Activated T-cell treated with anti-CD3 and anti-CD28 coated beads, Interleukin-2, amount 50 U/mL, for 24 hours (primary cell): ENCODE data around the gene SLC22A7.
A peak's percentile ranks its signal among the peaks of the same experiment; 100 is the strongest.

ENCODE experiments used
- DNase-seq: peaks from one replicate; pipeline ENCODE4 v3.0.0-alpha.2; 2020
- H3K27ac Mint-ChIP-seq: 2 replicates; pipeline ENCODE4 v1.8.0; 2020; ENCODE audit warnings: mild to moderate bottlenecking, mixed read lengths
- H3K27me3 Mint-ChIP-seq: 2 replicates; pipeline ENCODE4 v1.8.0; 2020; ENCODE audit warnings: mixed read lengths
- H3K36me3 Mint-ChIP-seq: 2 replicates; pipeline ENCODE4 v1.8.0; 2020; ENCODE audit warnings: low read depth, mixed read lengths
- H3K4me1 Mint-ChIP-seq: 2 replicates; pipeline ENCODE4 v1.8.0; 2020; ENCODE audit warnings: low read depth, mixed read lengths
- H3K4me3 Mint-ChIP-seq: 2 replicates; pipeline ENCODE4 v1.8.0; 2020; ENCODE audit warnings: mild to moderate bottlenecking, moderate library complexity, mixed read lengths
- H3K9me3 Mint-ChIP-seq: 2 replicates; pipeline ENCODE4 v1.8.0; 2020; ENCODE audit warnings: mixed read lengths

SLC22A7 gene, protein sequence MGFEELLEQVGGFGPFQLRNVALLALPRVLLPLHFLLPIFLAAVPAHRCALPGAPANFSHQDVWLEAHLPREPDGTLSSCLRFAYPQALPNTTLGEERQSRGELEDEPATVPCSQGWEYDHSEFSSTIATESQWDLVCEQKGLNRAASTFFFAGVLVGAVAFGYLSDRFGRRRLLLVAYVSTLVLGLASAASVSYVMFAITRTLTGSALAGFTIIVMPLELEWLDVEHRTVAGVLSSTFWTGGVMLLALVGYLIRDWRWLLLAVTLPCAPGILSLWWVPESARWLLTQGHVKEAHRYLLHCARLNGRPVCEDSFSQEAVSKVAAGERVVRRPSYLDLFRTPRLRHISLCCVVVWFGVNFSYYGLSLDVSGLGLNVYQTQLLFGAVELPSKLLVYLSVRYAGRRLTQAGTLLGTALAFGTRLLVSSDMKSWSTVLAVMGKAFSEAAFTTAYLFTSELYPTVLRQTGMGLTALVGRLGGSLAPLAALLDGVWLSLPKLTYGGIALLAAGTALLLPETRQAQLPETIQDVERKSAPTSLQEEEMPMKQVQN

GRCh38 chr6:43297644-43298564 lies at the start of gene SLC22A7:
Gene SLC22A7 (plus strand): TSS chr6:43298260. CDS start chr6:43298359, 99 bp downstream.
- DNase-seq: no peak
- Mint-ChIP-seq H3K9me3 (no peaks in the 10 kb centered on the region), H3K4me3 (no peak within 1 kb of the TSS), H3K27me3 (peaks cover 6% of the 10 kb centered on the region), H3K36me3 (no peaks in the 10 kb centered on the region), H3K27ac (no peak within 1 kb of the TSS), H3K4me1 (no peaks in the 10 kb centered on the region)

DNA sequence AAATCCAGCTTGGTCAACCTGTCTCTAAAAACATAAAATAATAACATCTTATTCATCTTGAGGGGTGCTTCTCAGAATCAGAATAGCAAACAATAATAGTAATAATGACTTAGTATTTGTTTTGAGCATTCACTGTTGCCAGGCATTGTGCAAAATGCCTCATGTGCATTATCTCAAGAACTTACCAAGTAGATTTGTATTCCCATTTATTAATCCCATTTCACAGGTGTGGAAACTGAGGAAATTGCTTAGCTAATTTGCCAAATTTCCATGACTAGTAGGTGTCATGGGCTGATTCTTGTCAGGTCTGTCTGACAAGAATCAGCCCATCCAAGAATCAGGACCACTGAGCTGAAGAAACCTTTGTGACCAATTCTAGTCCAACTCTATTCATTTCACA lies 49.3 kb upstream of the SLC22A7 start:
- Mint-ChIP-seq H3K9me3 (no peaks in the 10 kb centered on the region), H3K27ac (no peak overlapping the region), H3K27me3 (peaks cover 28% of the 10 kb centered on the region), H3K36me3 (no peaks in the 10 kb centered on the region), H3K4me3 (no peak overlapping the region), H3K4me1 (peaks cover 35% of the 10 kb centered on the region)
- DNase-seq: no peak

- Mint-ChIP-seq H3K27ac (no peak overlapping the region), H3K4me1 (peaks cover 41% of the 10 kb centered on the region), H3K4me3 (no peak overlapping the region), H3K27me3 (peaks cover 32% of the 10 kb centered on the region), H3K36me3 (no peaks in the 10 kb centered on the region), H3K9me3 (no peaks in the 10 kb centered on the region)
- DNase-seq: no peak
These were observed 47.1 kb upstream of the SLC22A7 start for GRCh38 chr6:43250992-43251373.

DNA sequence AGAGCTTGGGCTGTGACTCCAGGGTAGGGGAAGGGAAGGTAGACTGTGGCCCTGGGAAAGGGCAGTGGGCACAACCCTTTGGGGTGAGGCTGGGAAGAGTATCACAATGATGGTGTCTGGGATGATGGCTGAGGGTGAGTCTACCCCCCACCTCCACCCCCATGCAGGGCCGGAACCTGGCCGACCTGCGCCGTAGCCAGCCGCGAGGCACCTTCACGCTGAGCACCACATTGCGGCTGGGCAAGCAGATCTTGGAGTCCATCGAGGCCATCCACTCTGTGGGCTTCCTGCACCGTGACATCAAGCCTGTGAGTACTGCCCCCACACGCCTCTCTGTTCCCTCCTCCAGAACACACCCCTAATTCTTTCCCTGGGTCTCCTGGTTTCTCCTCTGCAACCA lies 44.7 kb upstream of the SLC22A7 start:
- Mint-ChIP-seq H3K4me3 (no peak overlapping the region), H3K4me1 (peaks cover 33% of the 10 kb centered on the region), H3K36me3 (no peaks in the 10 kb centered on the region), H3K9me3 (no peaks in the 10 kb centered on the region), H3K27ac (no peak overlapping the region), H3K27me3 (peaks cover 32% of the 10 kb centered on the region)
- no peak for DNase-seq

DNA sequence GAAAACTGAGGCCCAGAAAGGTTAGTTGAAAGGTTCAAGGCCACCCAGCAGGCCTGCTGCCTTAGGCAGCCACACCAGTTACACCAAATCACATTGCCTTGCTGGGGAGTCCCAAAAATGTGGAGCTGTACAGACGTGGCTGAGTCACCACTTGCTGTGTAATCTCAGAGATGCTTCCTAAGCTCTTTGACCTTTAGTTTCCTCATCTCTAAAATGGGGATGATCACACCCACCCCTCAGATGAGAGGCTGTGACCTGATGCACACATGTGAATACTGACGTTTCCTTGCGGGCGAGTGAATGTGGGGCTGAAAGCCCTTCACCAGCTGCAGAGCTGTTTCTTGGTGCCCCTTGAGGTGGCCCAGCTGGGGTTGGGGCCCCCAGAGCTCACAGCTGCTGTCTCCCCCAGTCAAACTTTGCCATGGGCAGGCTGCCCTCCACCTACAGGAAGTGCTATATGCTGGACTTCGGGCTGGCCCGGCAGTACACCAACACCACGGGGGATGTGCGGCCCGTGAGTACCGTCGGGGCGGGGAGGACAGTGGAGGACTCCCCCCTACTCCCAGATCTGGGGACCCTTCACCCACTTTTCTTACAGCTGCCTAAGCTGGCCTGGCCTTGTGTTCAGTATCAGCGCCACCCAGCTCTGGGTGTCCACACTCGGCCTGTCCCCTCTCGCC lies 43.8 kb upstream of the SLC22A7 start:
- Mint-ChIP-seq H3K9me3 (no peaks in the 10 kb centered on the region), H3K27ac (peak overlapping the region; percentile 23), H3K27me3 (peaks cover 32% of the 10 kb centered on the region), H3K4me3 (no peak overlapping the region), H3K4me1 (peaks cover 33% of the 10 kb centered on the region), H3K36me3 (no peaks in the 10 kb centered on the region)
- DNase-seq: no peak

GRCh38 chr6:43254846-43255245 lies 43.2 kb upstream of the SLC22A7 start:
- Mint-ChIP-seq H3K4me3 (no peak overlapping the region), H3K9me3 (no peaks in the 10 kb centered on the region), H3K36me3 (no peaks in the 10 kb centered on the region), H3K27me3 (peaks cover 32% of the 10 kb centered on the region), H3K4me1 (peaks cover 33% of the 10 kb centered on the region), H3K27ac (no peak overlapping the region)
- DNase-seq: no peak

DNA sequence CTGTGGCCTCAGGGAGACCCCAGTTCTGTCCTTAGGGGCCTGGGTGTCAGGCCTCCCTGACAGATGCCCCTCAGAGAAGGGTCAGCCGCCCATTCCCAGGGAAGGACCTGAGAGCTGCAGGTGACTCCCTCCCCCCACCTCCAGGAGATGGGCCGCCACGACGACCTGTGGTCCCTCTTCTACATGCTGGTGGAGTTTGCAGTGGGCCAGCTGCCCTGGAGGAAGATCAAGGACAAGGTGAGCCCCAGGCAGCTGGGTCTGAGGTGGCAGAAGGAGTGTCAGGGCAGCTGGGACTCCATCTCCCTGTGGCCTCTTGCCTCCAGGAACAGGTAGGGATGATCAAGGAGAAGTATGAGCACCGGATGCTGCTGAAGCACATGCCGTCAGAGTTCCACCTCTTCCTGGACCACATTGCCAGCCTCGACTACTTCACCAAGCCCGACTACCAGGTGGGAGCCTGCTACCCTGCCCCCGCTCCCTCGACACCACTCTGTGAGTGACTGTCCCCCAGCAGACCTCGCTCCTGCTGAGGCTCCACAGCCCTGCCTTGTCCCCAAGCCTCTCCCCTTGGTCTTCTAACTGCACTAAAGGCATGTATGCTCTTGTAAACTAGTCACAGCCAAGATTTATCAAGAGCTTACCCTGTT lies 42.5 kb upstream of the SLC22A7 start:
- no peak for DNase-seq
- H3K36me3 Mint-ChIP-seq: no peaks in the 10 kb centered on the region

DNA sequence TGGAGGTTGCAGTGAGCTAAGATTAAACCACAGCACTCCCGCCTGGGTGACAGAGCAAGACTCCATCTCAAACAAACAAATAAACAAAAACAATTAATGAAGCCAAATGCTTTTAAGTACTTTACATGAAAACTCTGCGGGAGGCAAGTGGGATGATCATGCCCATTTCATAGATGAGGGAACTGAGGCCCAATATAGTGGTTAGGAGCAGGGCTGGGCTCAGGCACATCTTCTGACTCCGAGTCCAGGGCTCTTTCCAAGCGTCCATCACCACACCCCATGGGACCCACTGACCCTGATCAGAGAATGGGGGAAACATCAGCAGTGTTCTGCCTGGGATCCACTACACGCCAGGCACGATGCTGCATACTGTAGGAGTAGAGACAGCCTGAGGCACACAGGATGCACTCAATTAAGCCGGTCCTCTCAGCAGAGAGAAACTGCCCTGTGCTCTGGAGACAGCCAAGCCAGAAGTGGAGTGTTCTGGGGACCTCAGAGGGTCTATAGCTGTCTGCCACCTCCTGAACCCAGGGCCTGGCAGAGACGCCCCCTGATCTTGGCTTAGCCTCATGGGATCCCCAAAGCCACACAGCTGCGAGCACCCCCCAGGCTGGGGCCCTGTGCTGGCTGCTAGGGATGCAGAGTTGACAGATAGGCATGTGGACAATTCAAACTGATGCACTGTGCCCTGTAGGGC lies 41.2 kb upstream of the SLC22A7 start:
- Mint-ChIP-seq H3K36me3 (no peaks in the 10 kb centered on the region), H3K9me3 (no peaks in the 10 kb centered on the region), H3K27ac (no peak overlapping the region), H3K27me3 (peaks cover 19% of the 10 kb centered on the region), H3K4me3 (no peak overlapping the region), H3K4me1 (peaks cover 20% of the 10 kb centered on the region)
- no peak for DNase-seq

More for the DNA sequence above, 42.5 kb upstream of the SLC22A7 start:
- peaks cover 33% of the 10 kb centered on the region for H3K4me1 Mint-ChIP-seq
- H3K9me3 Mint-ChIP-seq: no peaks in the 10 kb centered on the region
- H3K27ac Mint-ChIP-seq: no peak overlapping the region
- H3K4me3 Mint-ChIP-seq: no peak overlapping the region
- H3K27me3 Mint-ChIP-seq: peaks cover 32% of the 10 kb centered on the region

- Mint-ChIP-seq H3K4me1 (peaks cover 20% of the 10 kb centered on the region), H3K27me3 (peaks cover 15% of the 10 kb centered on the region), H3K36me3 (no peaks in the 10 kb centered on the region), H3K27ac (no peak overlapping the region), H3K4me3 (no peak overlapping the region), H3K9me3 (no peaks in the 10 kb centered on the region)
- no peak for DNase-seq
These were observed 40.5 kb upstream of the SLC22A7 start for GRCh38 chr6:43257367-43258145.

DNA sequence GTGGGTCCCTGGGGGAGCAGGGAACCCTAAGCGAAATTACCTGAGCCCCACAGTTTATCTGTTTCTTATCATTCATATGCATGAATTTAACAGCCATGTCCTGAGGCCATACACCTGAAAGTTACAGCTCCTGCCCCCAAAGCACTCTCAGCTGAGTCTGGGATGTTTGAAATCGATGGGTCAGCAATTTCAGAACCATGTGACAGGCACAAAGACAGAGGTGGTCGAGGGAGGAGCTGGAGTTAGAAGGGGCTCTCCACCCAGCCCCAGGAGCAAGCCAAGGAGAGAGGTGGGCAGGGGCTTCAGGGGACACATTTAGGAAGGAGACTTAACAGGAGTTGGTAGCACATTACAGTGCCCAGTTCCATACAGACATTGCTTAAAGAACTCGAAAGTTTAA lies 39.9 kb upstream of the SLC22A7 start:
- DNase-seq: no peak
- H3K4me1 Mint-ChIP-seq: peaks cover 18% of the 10 kb centered on the region
- H3K27me3 Mint-ChIP-seq: peaks cover 8% of the 10 kb centered on the region
- H3K9me3 Mint-ChIP-seq: no peaks in the 10 kb centered on the region
- H3K4me3 Mint-ChIP-seq: no peak overlapping the region
- no peak overlapping the region for H3K27ac Mint-ChIP-seq
- H3K36me3 Mint-ChIP-seq: no peaks in the 10 kb centered on the region

- Mint-ChIP-seq H3K27ac (no peak overlapping the region), H3K4me3 (no peak overlapping the region), H3K4me1 (peaks cover 13% of the 10 kb centered on the region), H3K36me3 (no peaks in the 10 kb centered on the region), H3K27me3 (peaks cover 5% of the 10 kb centered on the region), H3K9me3 (no peaks in the 10 kb centered on the region)
- no peak for DNase-seq
These were observed 39.0 kb upstream of the SLC22A7 start for GRCh38 chr6:43258807-43259686.

DNA sequence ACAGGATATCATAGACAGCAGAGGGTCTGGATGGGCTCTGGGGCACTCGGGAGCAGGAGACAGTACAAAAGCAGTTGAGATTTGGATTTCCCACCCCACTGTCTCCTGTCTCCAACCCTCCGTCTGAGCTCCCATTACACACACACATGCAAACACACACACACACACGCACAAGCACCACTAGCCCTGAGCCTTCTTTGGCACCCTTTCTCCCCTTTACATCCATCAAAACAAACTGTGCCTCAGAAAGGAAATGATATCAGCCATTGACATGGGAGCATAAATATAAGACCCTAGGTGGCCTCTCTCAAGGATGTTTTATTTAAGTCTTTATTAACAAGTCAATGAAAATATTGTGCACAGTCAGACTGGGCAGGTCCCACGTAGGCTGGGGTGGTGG lies 37.3 kb upstream of the SLC22A7 start:
- H3K4me3 Mint-ChIP-seq: no peak overlapping the region
- peaks cover 9% of the 10 kb centered on the region for H3K4me1 Mint-ChIP-seq
- H3K9me3 Mint-ChIP-seq: no peaks in the 10 kb centered on the region
- H3K27ac Mint-ChIP-seq: no peak overlapping the region
- H3K36me3 Mint-ChIP-seq: no peaks in the 10 kb centered on the region
- peaks cover under 1% of the 10 kb centered on the region for H3K27me3 Mint-ChIP-seq
- no peak for DNase-seq
